CD4-positive, CD25-positive, alpha-beta regulatory T cell (primary cell): ENCODE data around the gene CYTH2. TPM values are rescaled to one million over a fixed set of nuclear protein-coding genes. Genes with fewer than 3 reads are reported as not detected.
A peak's percentile ranks its signal among the peaks of the same experiment; 100 is the strongest.

Source experiments
- ATAC-seq, 2 donors: fragments of 150-1000 bp; cut with Tn5 transposase; one replicate each; pipeline ENCODE4 v1.10.0; 2021; ENCODE audit warnings: low read depth in 2 of 2, moderate number of reproducible peaks in 2 of 2, moderate library complexity in 1 of 2
- DNase-seq, 3 donors: peaks; one replicate each; pipeline versions ENCODE4 v3.0.0 to v3.0.0-alpha.2; 2012 to 2022; ENCODE audit warnings: mixed read lengths in 1 of 3
- H3K27ac ChIP-seq: one replicate; pipeline ENCODE4 v1.7.0; 2013; ENCODE audit warnings: mild to moderate bottlenecking, low read length; ENCODE audit not compliant: insufficient read depth, poor library complexity, severe bottlenecking
- H3K27me3 ChIP-seq: one replicate; pipeline ENCODE4 v1.7.0; 2013; ENCODE audit warnings: low read length; ENCODE audit not compliant: control insufficient read depth, insufficient read depth
- H3K36me3 ChIP-seq: one replicate; pipeline ENCODE4 v1.7.0; 2013; ENCODE audit warnings: mild to moderate bottlenecking, low read length, moderate library complexity; ENCODE audit not compliant: control insufficient read depth, insufficient read depth
- H3K4me1 ChIP-seq: 2 replicates; pipeline ENCODE4 v1.7.0; 2013; ENCODE audit warnings: mild to moderate bottlenecking, low read length; ENCODE audit not compliant: insufficient read depth, control insufficient read depth, poor library complexity, severe bottlenecking
- H3K4me3 ChIP-seq: one replicate; pipeline ENCODE4 v1.7.0; 2013; ENCODE audit warnings: low read depth, mild to moderate bottlenecking, low read length, moderate library complexity
- H3K9me3 ChIP-seq, 2 experiments: 1 replicate in 1 of 2; 2 replicates in 1 of 2; pipeline ENCODE4 v1.7.0; 2013; ENCODE audit warnings: low read length in 2 of 2, mild to moderate bottlenecking in 1 of 2, moderate library complexity in 1 of 2; ENCODE audit not compliant: control insufficient read depth in 2 of 2
- H3K27ac Mint-ChIP-seq, 3 donors: one replicate each; pipeline ENCODE4 v1.8.0; 2020 to 2022; ENCODE audit warnings: mild to moderate bottlenecking in 3 of 3, mixed read lengths in 3 of 3, moderate library complexity in 2 of 3
- H3K27me3 Mint-ChIP-seq: one replicate; pipeline ENCODE4 v1.8.0; 2022; ENCODE audit warnings: mild to moderate bottlenecking, mixed read lengths
- H3K36me3 Mint-ChIP-seq: one replicate; pipeline ENCODE4 v1.8.0; 2020; ENCODE audit warnings: mixed read lengths
- H3K4me1 Mint-ChIP-seq, 4 donors: one replicate each; pipeline ENCODE4 v1.8.0; 2020 to 2022; ENCODE audit warnings: mixed read lengths in 4 of 4, mild to moderate bottlenecking in 1 of 4
- H3K4me3 Mint-ChIP-seq, 4 donors: one replicate each; pipeline ENCODE4 v1.8.0; 2020 to 2022; ENCODE audit warnings: mild to moderate bottlenecking in 4 of 4, mixed read lengths in 4 of 4, moderate library complexity in 3 of 4
- H3K9me3 Mint-ChIP-seq, 7 donors: one replicate each; pipeline ENCODE4 v1.8.0; 2020 to 2022; ENCODE audit warnings: mixed read lengths in 7 of 7, mild to moderate bottlenecking in 3 of 7, moderate library complexity in 2 of 7
- polyA plus RNA-seq, 4 donors: library from polyadenylated mRNA; unstranded; fragments of 300-500 nt; fragmentation: Illumina TruSeq; gene quantifications; one replicate each; pipeline ENCODE4 v1.2.3, GENCODE V29; 2021
- total RNA-seq: library from RNA; stranded (reverse); gene quantifications from one replicate; pipeline ENCODE4 v1.2.3, GENCODE V29; 2022

The CYTH2 gene
- total and polyA plus RNA-seq, 5 donors from 2014 or later: 24.2 to 46.7 (median 31.1) TPM

DNA sequence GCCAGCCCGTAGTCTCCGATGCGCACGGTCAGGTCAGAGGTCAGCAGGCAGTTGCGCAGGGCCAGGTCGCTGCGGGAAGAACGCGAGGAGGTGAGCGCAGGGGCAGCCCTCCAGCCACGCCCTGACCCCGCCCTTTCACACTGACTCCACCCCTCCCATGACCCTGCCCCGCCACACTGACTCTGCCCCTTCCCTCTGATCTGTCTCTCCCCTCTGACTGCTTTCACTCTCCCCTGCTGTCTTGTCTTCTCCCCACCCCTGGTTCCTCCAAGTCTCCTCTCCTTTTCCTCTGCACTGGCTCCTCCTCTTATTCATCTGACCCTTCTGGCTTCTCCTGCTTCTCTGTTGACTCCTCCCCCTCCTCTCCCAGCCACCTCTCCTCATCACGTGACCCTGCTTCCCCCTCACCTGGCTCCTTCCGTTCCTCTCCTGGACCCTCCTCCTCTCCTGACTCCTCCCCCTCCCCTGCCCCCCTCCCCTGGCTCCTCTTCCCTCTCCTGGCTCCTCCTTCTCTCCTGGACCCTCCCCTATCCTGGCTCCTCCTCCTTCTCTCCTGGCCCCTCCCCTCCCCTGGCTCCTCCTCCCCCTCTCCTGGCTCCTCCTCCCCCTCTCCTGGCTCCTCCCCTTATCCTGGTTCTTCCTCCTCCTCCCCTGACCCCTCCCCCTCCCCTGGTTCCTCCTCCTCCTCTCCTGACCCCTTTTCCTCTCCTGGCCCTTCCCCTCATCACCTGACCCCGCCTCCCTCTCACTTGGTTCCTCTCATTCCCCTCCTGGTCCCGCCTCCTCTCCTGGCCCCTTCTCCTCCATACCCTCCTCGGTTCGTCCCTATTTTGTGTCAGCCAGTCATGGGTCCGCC, 32.6 kb downstream of the CYTH2 start:
- H3K9me3 Mint-ChIP-seq: peaks cover 0 to 2% (median 0%) of the 10 kb centered on the region in 7 donors
- Histone ChIP-seq H3K27ac (peak overlapping the region; percentile 47), H3K4me1 (peaks cover 10% of the 10 kb centered on the region), H3K4me3 (no peak overlapping the region), H3K27me3 (peaks cover 3% of the 10 kb centered on the region), H3K36me3 (no peaks in the 10 kb centered on the region), H3K9me3 (no peaks in the 10 kb centered on the region)
- ATAC-seq (peak; percentile 51 to 53), DNase-seq (peak; percentile 43 to 82 (median 58))
- peaks cover 3% of the 10 kb centered on the region for H3K36me3 Mint-ChIP-seq
- peaks cover 0 to 34% (median 3%) of the 10 kb centered on the region in 4 donors for H3K4me1 Mint-ChIP-seq
- peaks cover 13% of the 10 kb centered on the region for H3K27me3 Mint-ChIP-seq
- peak overlapping the region in 2 of 3 donors; percentile 14 to 74 for H3K27ac Mint-ChIP-seq
- H3K4me3 Mint-ChIP-seq: peak overlapping the region; percentile 38 to 81 (median 65)

DNA sequence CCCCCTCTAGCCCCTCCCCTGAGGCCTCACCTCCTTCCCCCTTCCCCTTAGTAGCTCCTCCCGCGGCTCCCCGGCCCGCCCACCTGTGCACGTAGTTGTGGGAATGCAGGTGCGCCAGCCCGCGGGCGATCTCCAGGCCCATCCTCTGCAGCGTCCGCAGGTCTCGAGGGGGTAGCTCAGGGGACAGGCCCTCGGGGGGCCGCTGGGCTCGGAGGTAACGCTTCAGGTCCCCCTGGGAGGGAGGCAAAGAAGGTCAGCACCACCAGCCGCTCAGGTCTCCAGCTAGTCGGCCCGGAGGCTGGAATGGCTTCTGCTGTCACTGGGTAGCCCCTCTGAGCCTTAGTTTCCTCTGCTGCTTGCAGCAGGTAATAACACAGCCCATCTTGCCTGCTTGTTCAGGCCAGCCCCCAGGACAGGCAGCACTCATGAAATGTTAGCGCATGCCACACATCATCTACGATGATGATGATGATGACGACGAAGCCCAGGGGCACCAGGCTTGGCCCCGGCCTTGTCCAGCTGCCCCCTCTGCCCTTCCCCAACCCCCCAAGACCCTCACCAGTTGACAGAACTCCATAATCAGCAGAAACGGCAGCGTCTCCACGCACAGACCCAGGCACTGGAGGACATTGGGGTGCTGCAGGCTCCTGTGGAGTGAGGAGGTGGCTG, 33.3 kb downstream of the CYTH2 start:
- Mint-ChIP-seq H3K36me3 (peaks cover 3% of the 10 kb centered on the region), H3K4me3 (peak overlapping the region in 2 of 4 donors; percentile 67 to 81), H3K9me3 (no peaks in the 10 kb centered on the region), H3K4me1 (peaks cover 0 to 29% (median 3%) of the 10 kb centered on the region in 4 donors), H3K27ac (no peak overlapping the region), H3K27me3 (peaks cover 9% of the 10 kb centered on the region)
- Histone ChIP-seq H3K9me3 (no peaks in the 10 kb centered on the region), H3K27ac (peak overlapping the region; percentile 47), H3K4me3 (no peak overlapping the region), H3K27me3 (no peaks in the 10 kb centered on the region), H3K36me3 (no peaks in the 10 kb centered on the region), H3K4me1 (peaks cover 10% of the 10 kb centered on the region)
- DNase-seq (peak in 2 of 3 donors; percentile 67 to 69), ATAC-seq (peak in 1 of 2 donors; percentile 66)

DNA sequence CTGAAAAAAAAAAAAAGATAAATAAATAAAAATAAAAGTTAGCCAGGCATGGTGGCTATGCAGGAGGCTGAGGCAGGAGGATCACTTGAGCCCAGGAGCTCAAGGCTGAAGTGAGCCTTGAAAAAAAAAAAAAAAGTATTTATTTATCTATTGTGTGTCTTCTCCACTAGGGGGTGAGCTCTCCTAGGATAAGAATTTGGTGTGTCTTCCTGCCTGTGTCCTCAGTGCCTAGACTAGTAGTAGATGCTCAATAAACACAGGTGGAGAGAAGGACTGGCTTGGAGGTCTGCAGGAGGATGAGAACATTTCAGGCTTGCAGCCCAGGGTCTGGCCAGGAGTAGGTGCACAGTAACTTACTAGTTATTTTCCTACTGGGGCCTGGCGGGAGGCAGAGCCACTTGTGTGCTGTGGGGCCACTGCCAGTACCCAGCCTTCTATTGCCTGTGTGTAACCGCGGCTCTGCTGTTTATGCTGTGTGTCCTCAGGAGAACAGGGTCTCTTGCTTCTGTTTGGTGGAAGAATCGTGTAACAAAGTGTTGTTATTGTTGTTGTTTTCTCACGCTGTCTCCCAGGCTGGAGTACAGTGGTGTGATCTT, 37.1 kb downstream of the CYTH2 start:
- ATAC-seq (peak in 1 of 2 donors; percentile 20), DNase-seq (peak in 2 of 3 donors; percentile 69 to 74)
- Mint-ChIP-seq H3K4me1 (peaks cover 0 to 29% (median 3%) of the 10 kb centered on the region in 4 donors), H3K4me3 (peak overlapping the region in 2 of 4 donors; percentile 2 to 84), H3K27me3 (peaks cover 4% of the 10 kb centered on the region), H3K27ac (peak overlapping the region in 1 of 3 donors; percentile 26), H3K9me3 (no peaks in the 10 kb centered on the region), H3K36me3 (peaks cover 5% of the 10 kb centered on the region)
- no peak overlapping the region for H3K27ac ChIP-seq
- no peaks in the 10 kb centered on the region for H3K27me3 ChIP-seq
- H3K36me3 ChIP-seq: no peaks in the 10 kb centered on the region
- H3K9me3 ChIP-seq: no peaks in the 10 kb centered on the region
- peaks cover 17% of the 10 kb centered on the region for H3K4me1 ChIP-seq
- H3K4me3 ChIP-seq: no peak overlapping the region

DNA sequence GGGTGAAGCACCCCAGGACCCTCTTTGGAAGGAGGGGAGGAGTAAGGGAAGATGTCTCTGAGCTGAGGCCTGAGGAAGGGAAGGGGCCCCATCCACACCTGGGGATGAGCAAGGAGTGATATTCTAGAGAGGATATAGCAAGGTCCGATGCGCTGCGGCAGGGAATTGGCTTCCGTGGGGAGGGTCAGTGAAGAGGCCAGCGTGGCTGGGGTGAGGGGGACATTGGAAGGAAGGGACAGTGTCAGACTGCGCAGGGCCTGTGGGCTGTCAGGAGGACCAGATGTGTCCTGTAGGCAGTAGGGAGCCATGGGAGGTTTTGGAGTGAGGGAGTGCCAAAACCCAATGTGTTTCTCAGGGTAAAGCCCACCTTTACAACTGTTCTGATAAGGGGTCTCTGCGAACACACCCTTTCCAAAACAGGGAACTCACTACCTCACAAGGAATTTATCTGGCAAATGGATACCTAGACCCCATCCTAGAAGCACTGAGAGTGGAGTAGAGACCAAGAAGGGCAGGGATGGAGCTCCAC, 38.8 kb downstream of the CYTH2 start:
- Histone ChIP-seq H3K27ac (no peak overlapping the region), H3K9me3 (no peaks in the 10 kb centered on the region), H3K27me3 (no peaks in the 10 kb centered on the region), H3K36me3 (no peaks in the 10 kb centered on the region), H3K4me1 (peaks cover 23% of the 10 kb centered on the region), H3K4me3 (no peak overlapping the region)
- no peak for ATAC-seq
- Mint-ChIP-seq H3K9me3 (no peaks in the 10 kb centered on the region), H3K36me3 (peaks cover 5% of the 10 kb centered on the region), H3K4me1 (peaks cover 0 to 18% (median 3%) of the 10 kb centered on the region in 4 donors), H3K27ac (no peak overlapping the region), H3K4me3 (peak overlapping the region in 3 of 4 donors; percentile 4 to 66 (median 46)), H3K27me3 (peaks cover 4% of the 10 kb centered on the region)
- DNase-seq: no peak

DNA sequence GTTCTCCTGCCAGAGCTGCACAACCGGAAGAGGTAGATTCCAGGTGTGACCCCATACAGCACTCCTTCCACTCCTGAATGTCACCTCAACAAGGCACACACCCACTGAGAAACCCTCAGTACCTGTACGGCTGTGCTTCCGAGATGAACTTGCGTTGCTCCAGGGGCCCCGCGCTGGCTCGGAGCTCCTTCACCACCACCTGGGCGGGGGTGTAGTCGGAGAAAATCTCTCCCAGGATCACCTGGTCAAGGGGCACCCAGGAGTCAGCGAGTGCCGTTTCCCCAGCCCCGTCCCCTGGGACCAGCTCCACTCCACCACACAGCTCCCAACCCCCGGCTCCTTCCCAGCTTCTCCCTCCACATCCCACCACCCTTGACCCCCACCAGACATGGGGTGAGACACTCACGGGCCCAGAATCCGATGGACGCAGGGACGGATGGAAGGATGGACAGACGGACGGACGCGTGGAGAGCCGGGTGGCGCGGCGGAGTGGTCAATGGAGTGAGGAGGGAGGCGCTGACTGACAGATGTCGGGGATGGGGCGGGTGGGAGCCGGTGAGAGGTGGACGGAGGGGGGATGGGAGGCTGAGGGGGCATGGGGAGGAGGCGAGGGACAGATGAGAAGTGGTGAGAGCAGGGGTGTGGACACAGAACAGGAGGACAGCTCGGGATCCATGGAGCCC, 39.7 kb downstream of the CYTH2 start:
- H3K27me3 ChIP-seq: no peaks in the 10 kb centered on the region
- H3K4me3 Mint-ChIP-seq: peak overlapping the region in 1 of 4 donors; percentile 39

DNA sequence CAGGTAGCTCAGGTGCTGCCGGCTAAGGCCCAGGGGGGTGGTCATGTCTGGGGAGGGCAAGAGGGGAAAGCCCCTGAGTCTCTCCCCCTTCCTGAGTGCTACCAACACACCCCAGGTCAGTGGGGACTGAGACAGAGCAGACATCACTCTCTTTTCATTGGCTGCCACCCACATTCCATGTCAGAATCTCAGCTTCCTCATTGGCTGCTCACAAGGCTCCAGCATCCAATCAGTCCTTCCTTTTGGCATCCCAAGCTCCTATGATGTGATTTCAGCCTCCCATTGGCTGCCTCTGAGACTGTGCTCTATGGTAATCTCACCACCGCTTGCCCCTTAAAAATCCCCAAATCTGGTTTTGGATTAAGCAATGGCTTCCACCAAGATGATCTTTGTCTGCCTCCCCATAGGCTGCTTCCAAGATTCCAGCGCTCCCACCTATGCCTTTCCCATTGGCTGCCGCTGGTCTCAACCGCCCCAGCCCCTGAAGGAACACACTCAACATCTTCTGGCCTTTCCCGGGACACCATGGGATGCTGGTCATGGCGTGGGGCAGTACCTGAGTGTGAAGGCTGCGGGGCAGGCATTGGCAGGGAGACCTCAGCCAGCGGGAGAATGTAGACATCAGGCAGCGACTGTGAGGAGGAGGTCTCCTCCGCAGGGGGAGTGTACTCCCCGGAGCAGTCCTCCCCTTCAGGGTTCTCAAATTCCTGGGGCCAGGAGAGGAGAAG, 40.5 kb downstream of the CYTH2 start:
- peaks cover 10% of the 10 kb centered on the region for H3K27me3 Mint-ChIP-seq
- H3K27ac Mint-ChIP-seq: peak overlapping the region in 1 of 3 donors; percentile 38
- H3K4me1 Mint-ChIP-seq: peaks cover 0 to 19% (median 5%) of the 10 kb centered on the region in 4 donors
- H3K27ac ChIP-seq: no peak overlapping the region
- no peak overlapping the region for H3K4me3 ChIP-seq
- H3K4me3 Mint-ChIP-seq: peak overlapping the region; percentile 22 to 53 (median 28)
- H3K36me3 ChIP-seq: no peaks in the 10 kb centered on the region
- ATAC-seq (no peak), DNase-seq (no peak)
- peaks cover 5% of the 10 kb centered on the region for H3K36me3 Mint-ChIP-seq
- H3K9me3 ChIP-seq: no peaks in the 10 kb centered on the region
- no peaks in the 10 kb centered on the region for H3K9me3 Mint-ChIP-seq
- no peaks in the 10 kb centered on the region for H3K27me3 ChIP-seq
- H3K4me1 ChIP-seq: peaks cover 34% of the 10 kb centered on the region

More for the DNA sequence above, 39.7 kb downstream of the CYTH2 start:
- ATAC-seq: no peak
- Mint-ChIP-seq H3K36me3 (peaks cover 5% of the 10 kb centered on the region), H3K27me3 (peaks cover 7% of the 10 kb centered on the region), H3K27ac (no peak overlapping the region), H3K4me1 (peaks cover 0 to 16% (median 4%) of the 10 kb centered on the region in 4 donors), H3K9me3 (no peaks in the 10 kb centered on the region)
- H3K9me3 ChIP-seq: no peaks in the 10 kb centered on the region
- H3K4me1 ChIP-seq: peaks cover 32% of the 10 kb centered on the region
- H3K36me3 ChIP-seq: no peaks in the 10 kb centered on the region
- DNase-seq: no peak
- H3K4me3 ChIP-seq: no peak overlapping the region
- H3K27ac ChIP-seq: no peak overlapping the region
